Gastrocnemius medialis (tissue), 4 donors: Measurements from ENCODE around the gene TNIK.

ENCODE experiments used
- CTCF ChIP-seq, 5 experiments: fragments of 450-650 bp in 3 of 5; fragments of 200-600 bp in 2 of 5; sonication (generic) in 2 of 5; IDR thresholded peaks in 4 of 5; conservative IDR thresholded peaks in 1 of 5; 1 replicate in 4 of 5; 2 replicates in 1 of 5; pipeline ENCODE4 v1.5.1; 2016 to 2019; ENCODE audit warnings: antibody characterized with exemption in 5 of 5, mild to moderate bottlenecking in 3 of 5, moderate library complexity in 3 of 5
- POLR2A ChIP-seq, 2 donors: fragments of 450-650 bp; IDR thresholded peaks; one replicate each; pipeline ENCODE4 v1.6.1; 2017; ENCODE audit warnings: antibody characterized with exemption in 2 of 2, mild to moderate bottlenecking in 2 of 2, moderate library complexity in 2 of 2

- no peak for TF ChIP-seq CTCF (IDR thresholded peaks at IDR 0.05 in 4 of 5, conservative IDR thresholded peaks at IDR 0.05 in 1 of 5)
- TF ChIP-seq POLR2A (IDR thresholded peaks at IDR 0.05), result no peak
Measured at GRCh38 chr3:171301998-171302397, 158.2 kb downstream of the TNIK start.
